ENCODE data around the gene NEURL3.

DNA sequence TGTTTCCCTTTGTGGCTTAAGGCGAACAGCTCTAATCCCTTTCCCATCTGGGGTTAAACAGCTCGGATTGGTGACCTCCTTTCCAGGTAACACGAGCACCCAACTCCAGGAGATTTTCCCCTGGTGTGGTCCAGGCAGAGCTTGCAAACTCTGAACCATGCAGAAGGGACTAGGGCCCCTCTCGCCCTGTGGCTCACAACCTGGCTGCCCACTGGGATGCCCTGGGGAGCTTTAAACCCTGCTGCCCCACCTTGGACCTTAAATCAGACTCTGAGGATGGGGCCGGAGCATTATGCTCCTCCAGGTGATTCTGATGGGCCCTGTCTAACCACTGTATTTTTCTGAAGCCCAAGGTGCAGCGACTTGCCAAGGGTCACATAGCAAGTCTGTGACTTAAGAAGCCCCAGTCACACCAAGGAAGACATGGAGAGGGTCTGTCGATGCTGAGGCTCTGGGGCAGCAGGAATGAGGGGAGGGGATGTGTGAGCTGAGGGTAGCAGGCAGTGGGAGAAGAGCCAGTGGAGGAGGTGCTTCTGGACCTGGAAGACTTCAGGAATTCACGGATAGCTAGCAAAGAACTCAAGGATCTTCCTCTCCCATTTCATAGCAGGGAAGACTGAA is 37.3 kb upstream of the NEURL3 start:
- no peak for TF ChIP-seq EZH2 (IDR thresholded peaks at IDR 0.05; ENCODE audit: borderline replicate concordance)
- TF ChIP-seq, protein P1, sequence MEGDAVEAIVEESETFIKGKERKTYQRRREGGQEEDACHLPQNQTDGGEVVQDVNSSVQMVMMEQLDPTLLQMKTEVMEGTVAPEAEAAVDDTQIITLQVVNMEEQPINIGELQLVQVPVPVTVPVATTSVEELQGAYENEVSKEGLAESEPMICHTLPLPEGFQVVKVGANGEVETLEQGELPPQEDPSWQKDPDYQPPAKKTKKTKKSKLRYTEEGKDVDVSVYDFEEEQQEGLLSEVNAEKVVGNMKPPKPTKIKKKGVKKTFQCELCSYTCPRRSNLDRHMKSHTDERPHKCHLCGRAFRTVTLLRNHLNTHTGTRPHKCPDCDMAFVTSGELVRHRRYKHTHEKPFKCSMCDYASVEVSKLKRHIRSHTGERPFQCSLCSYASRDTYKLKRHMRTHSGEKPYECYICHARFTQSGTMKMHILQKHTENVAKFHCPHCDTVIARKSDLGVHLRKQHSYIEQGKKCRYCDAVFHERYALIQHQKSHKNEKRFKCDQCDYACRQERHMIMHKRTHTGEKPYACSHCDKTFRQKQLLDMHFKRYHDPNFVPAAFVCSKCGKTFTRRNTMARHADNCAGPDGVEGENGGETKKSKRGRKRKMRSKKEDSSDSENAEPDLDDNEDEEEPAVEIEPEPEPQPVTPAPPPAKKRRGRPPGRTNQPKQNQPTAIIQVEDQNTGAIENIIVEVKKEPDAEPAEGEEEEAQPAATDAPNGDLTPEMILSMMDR (IDR thresholded peaks at IDR 0.05; ENCODE audit: poor library complexity): no peak
